Activated naive CD8-positive, alpha-beta T cell treated with anti-CD3 and anti-CD28 coated beads, Interleukin-2, amount 50 U/mL, for 16 hours (primary cell): ENCODE data around the gene CRACDL.

ENCODE experiments used
- DNase-seq: peaks from one replicate; pipeline ENCODE4 v3.0.0-alpha.2; 2020; ENCODE audit warnings: low read depth, low spot score

The CRACDL gene

DNA sequence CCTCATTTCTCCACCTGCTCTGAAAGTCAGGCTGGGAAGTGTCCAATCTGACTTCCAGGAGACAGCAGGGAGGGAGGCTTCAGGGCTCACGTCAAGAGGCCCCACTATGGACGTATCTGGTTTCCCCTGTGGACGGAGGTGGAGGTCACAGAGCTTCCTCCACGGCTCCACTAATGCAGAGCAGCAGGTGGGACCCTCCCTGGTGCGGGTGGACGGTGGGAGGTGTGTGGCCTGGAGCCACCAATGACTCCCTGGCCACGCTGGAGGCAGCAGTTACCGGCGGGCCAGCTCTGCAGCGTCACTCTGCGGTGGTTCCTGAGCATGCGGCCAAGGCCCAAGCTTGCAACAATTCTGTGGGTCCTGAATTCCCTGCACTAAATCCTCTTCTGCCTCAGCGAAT is 9.0 kb downstream of the CRACDL start:
- no peak for DNase-seq

GRCh38 chr2:98926601-98927000 is 9.4 kb downstream of the CRACDL start:
- DNase-seq: no peak

DNA sequence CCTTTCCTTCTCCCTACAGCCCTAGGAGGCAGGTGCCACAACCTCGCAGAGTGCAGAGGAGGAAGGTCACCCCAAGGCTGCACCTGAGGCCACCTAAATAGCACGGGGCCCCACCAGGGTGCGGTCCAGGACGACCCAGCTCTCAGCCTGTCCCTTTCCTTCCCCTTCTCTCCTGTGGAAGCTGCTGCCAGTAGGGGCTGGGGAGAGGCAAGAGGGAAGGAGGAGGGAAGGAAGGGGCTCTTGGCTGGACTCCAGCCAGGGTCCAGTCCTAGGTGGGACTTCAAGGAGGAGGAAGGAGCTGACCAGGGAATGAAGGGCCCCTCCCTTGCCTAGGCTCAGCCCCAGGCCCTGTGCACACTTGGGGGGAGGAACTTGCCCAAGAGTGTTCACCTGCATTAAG is 11.1 kb downstream of the CRACDL start:
- DNase-seq: no peak

DNA sequence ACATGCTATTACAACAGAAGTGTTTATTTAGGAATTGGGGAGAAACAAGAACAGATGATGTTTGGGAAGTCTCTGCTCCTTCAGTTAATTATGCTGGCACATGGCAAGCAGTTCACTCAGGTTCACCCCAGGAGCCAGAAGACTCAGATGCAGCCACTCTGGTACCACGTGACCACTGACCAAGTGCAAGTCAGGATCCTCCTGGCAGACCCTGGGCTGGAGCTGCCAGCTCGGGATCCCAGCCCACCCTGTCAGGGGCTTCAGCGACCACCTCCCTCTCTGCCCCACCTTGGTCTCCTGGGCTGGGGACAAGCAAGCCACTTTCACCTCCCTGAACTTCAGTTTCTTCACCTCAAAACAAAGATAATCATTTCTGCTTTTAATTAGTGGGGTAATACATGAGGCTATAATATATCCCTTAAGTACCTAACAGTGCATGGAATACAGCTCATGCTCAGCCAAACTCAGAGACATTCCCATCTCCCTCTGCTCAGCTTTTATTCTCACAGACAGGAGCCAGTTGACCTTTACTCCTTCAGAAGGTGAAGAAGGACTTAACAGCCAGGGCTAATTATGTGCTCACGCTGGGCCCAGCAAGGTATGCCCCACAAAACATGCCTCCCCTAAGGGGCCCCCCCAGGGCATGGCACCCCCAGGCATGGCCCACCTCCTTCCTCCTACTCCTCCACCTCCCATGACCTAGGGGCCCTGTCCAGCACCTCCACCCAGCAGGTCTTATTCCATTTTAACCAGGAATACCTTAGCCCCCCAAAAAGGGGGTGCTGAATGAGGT is 11.8 kb downstream of the CRACDL start:
- DNase-seq: no peak

GRCh38 chr2:98923244-98923940 is 12.6 kb downstream of the CRACDL start:
- DNase-seq: no peak

GRCh38 chr2:98921062-98921461 is 15.0 kb downstream of the CRACDL start:
- no peak for DNase-seq

DNA sequence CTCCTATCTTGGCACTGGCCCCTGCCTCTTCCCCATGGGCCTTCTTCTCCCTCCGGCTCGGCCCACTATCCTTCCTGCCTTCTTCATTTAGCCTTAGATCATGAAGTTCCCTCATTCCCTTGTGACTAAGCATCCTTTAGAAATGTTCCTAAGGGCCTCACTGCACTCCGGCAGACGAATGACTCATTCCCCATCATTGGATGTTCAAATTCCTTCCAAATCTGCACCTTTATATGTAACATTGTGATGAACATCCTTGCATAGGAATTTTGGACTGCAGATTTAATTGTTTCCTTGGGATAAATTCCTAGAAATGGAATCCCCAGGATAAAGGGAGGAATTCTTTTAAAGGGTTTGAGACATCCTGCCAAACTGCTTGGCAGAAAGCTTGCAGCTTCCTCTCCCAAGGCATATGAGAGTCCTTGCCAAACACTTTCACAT is 19.0 kb downstream of the CRACDL start:
- no peak for DNase-seq

- no peak for DNase-seq
Observed at GRCh38 chr2:98915751-98916358, 20.2 kb downstream of the CRACDL start.

- DNase-seq: no peak
Observed at GRCh38 chr2:98914713-98915580, 21.1 kb downstream of the CRACDL start.

GRCh38 chr2:98913916-98914712 is 21.9 kb downstream of the CRACDL start:
- DNase-seq: no peak

GRCh38 chr2:98912957-98913915 is 22.8 kb downstream of the CRACDL start:
- no peak for DNase-seq

GRCh38 chr2:98912221-98912851 is 23.7 kb downstream of the CRACDL start:
- no peak for DNase-seq

GRCh38 chr2:98911376-98912154 is 24.5 kb downstream of the CRACDL start:
- no peak for DNase-seq

DNA sequence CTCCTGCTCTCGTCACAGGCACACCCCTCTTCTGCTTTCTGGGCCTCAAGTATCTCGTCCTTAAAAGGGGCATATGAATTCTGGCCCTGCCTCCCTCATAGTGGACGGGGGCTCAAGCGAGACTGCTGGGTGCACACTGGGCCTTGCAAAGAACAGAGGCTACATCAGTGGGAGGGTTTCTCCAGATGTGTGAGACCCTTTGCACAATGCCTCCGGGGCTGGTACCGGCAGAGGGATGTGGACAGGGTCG is 25.0 kb downstream of the CRACDL start:
- DNase-seq: no peak

- no peak for DNase-seq
Observed at GRCh38 chr2:98910349-98911125, 25.5 kb downstream of the CRACDL start.

- no peak for DNase-seq
Observed at GRCh38 chr2:98909317-98910211, 26.5 kb downstream of the CRACDL start.

DNA sequence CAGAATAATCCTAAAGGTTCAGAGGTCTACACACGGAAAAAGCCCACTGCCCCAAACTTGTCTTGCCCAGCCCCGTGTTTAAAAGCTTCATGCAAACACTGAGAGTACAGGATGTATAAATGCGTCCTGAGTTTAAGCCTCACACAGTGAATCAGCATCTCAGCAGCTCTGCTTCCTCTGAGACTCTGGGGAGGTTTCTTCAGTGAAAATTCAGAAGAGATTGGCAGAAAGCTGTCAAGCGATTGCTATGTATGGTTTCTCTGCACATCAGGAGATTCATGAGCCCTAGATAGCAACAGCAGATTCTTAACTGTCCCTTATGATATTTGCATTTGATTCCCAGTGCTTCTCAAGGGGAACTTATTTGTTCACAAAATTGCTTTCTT is 27.1 kb downstream of the CRACDL start:
- DNase-seq: no peak
